Stimulated activated CD4-positive, alpha-beta T cell treated with anti-CD3 and anti-CD28 coated beads, Interleukin-15, amount 100 ng/mL, for 1 hour (primary cell): ENCODE data around the gene IGFBP6.

Source experiments
- DNase-seq, 2 donors: peaks; one replicate each; pipeline ENCODE4 v3.0.0-alpha.2; 2020; ENCODE audit warnings: low read depth in 1 of 2, low spot score in 1 of 2

The IGFBP6 gene

GRCh38 chr12:53069621-53070410, 27.7 kb upstream of the IGFBP6 start:
- DNase-seq = no peak

GRCh38 chr12:53070877-53071492, 26.5 kb upstream of the IGFBP6 start:
- no peak for DNase-seq

- no peak for DNase-seq
Observed at GRCh38 chr12:53071591-53072551, 25.6 kb upstream of the IGFBP6 start.

- no peak for DNase-seq
Observed at GRCh38 chr12:53073881-53074280, 23.6 kb upstream of the IGFBP6 start.

- no peak for DNase-seq
Observed at GRCh38 chr12:53074283-53074998, 23.0 kb upstream of the IGFBP6 start.

- DNase-seq = no peak
Observed at GRCh38 chr12:53074999-53075370, 22.5 kb upstream of the IGFBP6 start.

- no peak for DNase-seq
Observed at GRCh38 chr12:53076461-53076860, 21.0 kb upstream of the IGFBP6 start.

- DNase-seq = no peak
Observed at GRCh38 chr12:53077030-53077429, 20.4 kb upstream of the IGFBP6 start.

- DNase-seq = no peak
Observed at GRCh38 chr12:53078425-53079225, 18.8 kb upstream of the IGFBP6 start.

GRCh38 chr12:53079226-53080117, 18.0 kb upstream of the IGFBP6 start, which contains the start of gene SPRYD3:
Gene SPRYD3, minus strand, starts transcription at chr12:53079390. Its CDS starts 57 bp downstream, at chr12:53079333.
- peak; percentile 93 to 96 for DNase-seq

GRCh38 chr12:53082637-53083175, 14.8 kb upstream of the IGFBP6 start:
- DNase-seq = no peak

GRCh38 chr12:53086361-53086760, 11.1 kb upstream of the IGFBP6 start:
- DNase-seq = no peak

GRCh38 chr12:53090105-53090504, 7.4 kb upstream of the IGFBP6 start:
- no peak for DNase-seq

- no peak for DNase-seq
Observed at GRCh38 chr12:53090554-53090953, 6.9 kb upstream of the IGFBP6 start.

GRCh38 chr12:53091756-53092155, 5.7 kb upstream of the IGFBP6 start:
- DNase-seq = no peak

- DNase-seq = no peak
Observed at GRCh38 chr12:53093777-53094393, 3.6 kb upstream of the IGFBP6 start.

- DNase-seq = no peak
Observed at GRCh38 chr12:53094394-53094787, 3.1 kb upstream of the IGFBP6 start.
